Uterus (tissue), 2 donors: ENCODE data around the gene EXD1.

Experiments used
- CTCF ChIP-seq, 4 experiments: fragments of 200-600 bp in 2 of 4; fragments of 450-650 bp in 2 of 4; sonication (generic) in 2 of 4; IDR thresholded peaks; one replicate each; pipeline ENCODE4 v1.5.1; 2016 to 2019; ENCODE audit warnings: antibody characterized with exemption in 4 of 4, mild to moderate bottlenecking in 2 of 4, moderate library complexity in 1 of 4
- POLR2A ChIP-seq, 2 donors: fragments of 450-650 bp; IDR thresholded peaks; one replicate each; pipeline ENCODE4 v1.6.1; 2016; ENCODE audit warnings: antibody characterized with exemption in 2 of 2, mild to moderate bottlenecking in 1 of 2, moderate library complexity in 1 of 2

DNA sequence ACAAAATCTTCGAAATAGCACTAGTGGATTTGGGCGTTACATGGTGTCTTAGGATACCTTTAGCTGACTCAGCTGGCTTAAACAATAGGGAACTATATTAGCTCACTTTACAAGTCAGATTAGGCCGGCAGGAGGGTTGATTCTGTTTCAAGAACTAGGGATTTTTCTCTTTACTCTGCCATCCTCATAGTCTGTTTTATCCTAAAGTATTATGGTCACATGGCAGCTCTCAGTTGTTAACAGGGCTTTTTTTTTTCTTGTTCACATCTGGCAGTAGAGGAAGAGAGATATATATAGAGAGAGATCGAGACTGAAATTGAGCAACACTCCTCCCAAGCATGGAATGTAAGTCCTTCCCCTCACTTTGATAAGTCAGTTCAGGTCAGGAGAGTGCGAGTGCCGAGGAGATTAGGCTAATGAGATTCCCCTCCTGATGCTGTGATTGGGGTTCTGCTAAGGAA is 33.4 kb upstream of the EXD1 start:
- TF ChIP-seq CTCF (IDR thresholded peaks at IDR 0.05) (no peak), POLR2A (IDR thresholded peaks at IDR 0.05) (no peak)
